OCI-LY3 (cell line): ENCODE measurements around the gene NCKAP5.

Source experiments
- EZH2phosphoT487 ChIP-seq: fragments of 200-600 bp; shearing (Covaris generic); IDR thresholded peaks from 2 replicates; pipeline ENCODE4 v1.6.1; 2018; ENCODE audit warnings: antibody characterized with exemption, mixed run types, low read depth
- TF ChIP-seq, protein P1 (sequence below): fragments of 200-600, 300-600 bp; sonication (generic); IDR thresholded peaks from 2 replicates; pipeline ENCODE4 v1.5.1; 2014; ENCODE audit warnings: antibody characterized with exemption, low read length, low read depth

DNA sequence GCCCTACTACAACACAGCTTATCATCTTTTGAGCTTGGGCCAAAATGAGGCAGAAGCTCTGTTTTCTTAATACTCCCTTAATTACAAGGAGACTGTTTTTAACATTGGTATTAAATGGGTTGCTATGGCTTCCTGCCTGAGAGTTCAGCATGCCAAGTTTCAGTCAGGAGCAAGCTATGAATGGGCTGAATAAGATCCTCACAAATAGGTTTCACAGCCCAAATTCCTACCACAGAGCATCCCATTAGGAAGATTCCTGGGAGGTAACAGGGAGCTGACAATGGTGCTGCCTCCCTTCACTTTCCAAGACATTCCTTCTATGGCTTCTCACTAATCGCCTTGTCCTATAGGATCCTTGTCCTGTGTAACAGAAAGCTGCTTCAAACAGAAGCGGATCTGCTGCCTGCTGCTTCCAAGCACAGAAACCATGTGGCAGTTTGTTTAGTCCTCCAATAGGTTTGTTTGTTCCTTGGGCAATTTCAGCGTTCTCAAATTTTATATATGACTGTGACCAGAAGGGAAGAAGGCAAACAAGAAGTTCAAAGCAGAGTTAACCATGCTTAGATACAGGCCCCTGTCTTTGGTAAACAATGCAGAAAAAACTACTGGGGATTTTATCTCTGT, 70.9 kb downstream of the NCKAP5 start:
- TF ChIP-seq, protein P1, sequence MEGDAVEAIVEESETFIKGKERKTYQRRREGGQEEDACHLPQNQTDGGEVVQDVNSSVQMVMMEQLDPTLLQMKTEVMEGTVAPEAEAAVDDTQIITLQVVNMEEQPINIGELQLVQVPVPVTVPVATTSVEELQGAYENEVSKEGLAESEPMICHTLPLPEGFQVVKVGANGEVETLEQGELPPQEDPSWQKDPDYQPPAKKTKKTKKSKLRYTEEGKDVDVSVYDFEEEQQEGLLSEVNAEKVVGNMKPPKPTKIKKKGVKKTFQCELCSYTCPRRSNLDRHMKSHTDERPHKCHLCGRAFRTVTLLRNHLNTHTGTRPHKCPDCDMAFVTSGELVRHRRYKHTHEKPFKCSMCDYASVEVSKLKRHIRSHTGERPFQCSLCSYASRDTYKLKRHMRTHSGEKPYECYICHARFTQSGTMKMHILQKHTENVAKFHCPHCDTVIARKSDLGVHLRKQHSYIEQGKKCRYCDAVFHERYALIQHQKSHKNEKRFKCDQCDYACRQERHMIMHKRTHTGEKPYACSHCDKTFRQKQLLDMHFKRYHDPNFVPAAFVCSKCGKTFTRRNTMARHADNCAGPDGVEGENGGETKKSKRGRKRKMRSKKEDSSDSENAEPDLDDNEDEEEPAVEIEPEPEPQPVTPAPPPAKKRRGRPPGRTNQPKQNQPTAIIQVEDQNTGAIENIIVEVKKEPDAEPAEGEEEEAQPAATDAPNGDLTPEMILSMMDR, result no peak
- TF ChIP-seq EZH2phosphoT487, result no peak
